GM12874 (cell line): ENCODE data around the gene TBC1D1.

Source experiments
- CTCF ChIP-seq: IDR thresholded peaks from 2 replicates; pipeline ENCODE4 v1.5.1; 2011; ENCODE audit warnings: low read depth, mild to moderate bottlenecking, control low read depth, low read length, moderate library complexity; ENCODE audit not compliant: insufficient read depth

The TBC1D1 gene

GRCh38 chr4:38132107-38132673, 241.3 kb downstream of the TBC1D1 start:
- TF ChIP-seq CTCF, result no peak

- no peak for TF ChIP-seq CTCF
Observed at GRCh38 chr4:38132843-38133662, 242.2 kb downstream of the TBC1D1 start.

- no peak for TF ChIP-seq CTCF
Observed at GRCh38 chr4:38133711-38134480, 243.0 kb downstream of the TBC1D1 start.

GRCh38 chr4:38135201-38135600, 244.3 kb downstream of the TBC1D1 start:
- no peak for TF ChIP-seq CTCF

- TF ChIP-seq CTCF, result no peak
Observed at GRCh38 chr4:38136604-38137003, 245.7 kb downstream of the TBC1D1 start.

- no peak for TF ChIP-seq CTCF
Observed at GRCh38 chr4:38137080-38137479, 246.2 kb downstream of the TBC1D1 start.

- TF ChIP-seq CTCF, result no peak
Observed at GRCh38 chr4:38138363-38138762, 247.5 kb downstream of the TBC1D1 start.
